Effector memory CD4-positive, alpha-beta T cell (primary cell): Measurements from ENCODE around the gene C17orf100.

Experiments used
- DNase-seq, 3 donors: peaks; one replicate each; pipeline ENCODE4 v3.0.0-alpha.2; 2020
- H3K27ac ChIP-seq: 2 replicates; pipeline ENCODE4 v1.7.0; 2013; ENCODE audit warnings: mild to moderate bottlenecking, low read length, moderate library complexity; ENCODE audit not compliant: insufficient read depth, poor library complexity, severe bottlenecking
- H3K27me3 ChIP-seq: replicated peaks from 2 replicates; pipeline ENCODE4 v1.7.0; 2013; ENCODE audit warnings: mild to moderate bottlenecking, low read length; ENCODE audit not compliant: insufficient read depth, control insufficient read depth, poor library complexity, severe bottlenecking
- H3K36me3 ChIP-seq: 2 replicates; pipeline ENCODE4 v1.7.0; 2013; ENCODE audit warnings: mild to moderate bottlenecking, low read length, moderate library complexity; ENCODE audit not compliant: control insufficient read depth, insufficient read depth
- H3K4me1 ChIP-seq: 2 replicates; pipeline ENCODE4 v1.7.0; 2013; ENCODE audit warnings: low read length, mild to moderate bottlenecking; ENCODE audit not compliant: control insufficient read depth, insufficient read depth, poor library complexity, severe bottlenecking
- H3K4me3 ChIP-seq: 2 replicates; pipeline ENCODE4 v1.7.0; 2013; ENCODE audit warnings: low read length, low read depth, mild to moderate bottlenecking; ENCODE audit not compliant: insufficient read depth, poor library complexity, severe bottlenecking
- H3K9me3 ChIP-seq: 2 replicates; pipeline ENCODE4 v1.7.0; 2013; ENCODE audit warnings: mild to moderate bottlenecking, low read length, moderate library complexity; ENCODE audit not compliant: control insufficient read depth

C17orf100 gene

DNA sequence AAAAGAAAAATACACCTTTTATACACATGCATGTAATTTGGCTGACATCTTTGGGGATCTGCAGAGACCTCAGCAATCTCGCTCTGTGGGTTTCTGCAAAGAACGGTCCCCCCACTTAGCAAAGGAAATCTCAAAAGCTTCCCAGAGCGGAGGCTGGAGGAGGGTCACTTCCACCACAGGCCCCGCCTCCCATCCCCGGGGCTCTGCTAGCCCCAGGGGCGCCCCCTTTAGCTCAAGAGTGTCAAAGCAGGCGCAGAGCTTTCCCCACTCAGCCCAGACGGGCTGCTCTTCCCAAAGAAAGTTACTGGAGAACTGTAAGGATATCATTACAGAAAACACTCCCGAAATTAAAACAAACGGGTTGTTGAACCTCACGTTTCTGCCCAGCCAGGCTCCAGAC lies 50.2 kb downstream of the C17orf100 start:
- no peak for DNase-seq
- no peak overlapping the region for H3K4me3 ChIP-seq
- no peaks in the 10 kb centered on the region for H3K36me3 ChIP-seq
- no peaks in the 10 kb centered on the region for H3K27me3 ChIP-seq
- no peaks in the 10 kb centered on the region for H3K4me1 ChIP-seq
- H3K27ac ChIP-seq: no peak overlapping the region
- no peaks in the 10 kb centered on the region for H3K9me3 ChIP-seq

DNA sequence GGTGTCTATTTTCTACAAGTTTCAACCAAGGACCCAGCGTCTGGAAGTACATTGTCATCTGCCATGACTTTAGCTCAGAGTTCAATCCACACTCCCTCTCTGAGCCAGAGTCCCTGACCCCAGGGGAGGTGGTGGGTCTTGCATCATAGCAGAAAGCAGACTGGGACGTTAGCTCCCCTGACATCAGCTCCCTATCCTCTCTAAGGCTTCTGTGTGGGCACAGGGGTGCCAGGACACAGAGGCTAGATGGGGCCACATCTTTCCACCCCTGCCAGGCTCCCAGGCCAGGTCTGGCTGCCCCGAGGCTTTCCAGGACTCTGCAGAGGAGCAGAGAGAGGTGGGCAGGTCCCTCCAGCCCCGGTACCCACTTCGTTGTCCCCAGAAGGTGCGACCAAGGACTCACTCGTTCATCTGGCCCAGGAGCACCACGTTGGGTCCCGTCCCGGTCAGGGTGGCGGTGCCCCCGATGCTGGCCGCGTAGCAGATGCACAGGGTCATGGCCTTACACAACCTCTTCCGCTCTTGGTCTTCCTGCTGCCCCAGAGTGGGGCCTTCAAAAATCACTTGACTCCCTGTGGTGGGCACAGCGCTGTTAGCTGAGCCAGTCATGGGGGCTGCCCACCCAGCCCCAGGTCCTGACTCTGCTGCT lies 51.1 kb downstream of the C17orf100 start:
- no peaks in the 10 kb centered on the region for H3K4me1 ChIP-seq
- no peak overlapping the region for H3K27ac ChIP-seq
- no peak for DNase-seq
- no peaks in the 10 kb centered on the region for H3K9me3 ChIP-seq
- H3K27me3 ChIP-seq: no peaks in the 10 kb centered on the region
- H3K4me3 ChIP-seq: no peak overlapping the region
- no peaks in the 10 kb centered on the region for H3K36me3 ChIP-seq
